Activated CD4-positive, alpha-beta T cell treated with anti-CD3 and anti-CD28 coated beads, Interleukin-2, amount 10 ng/mL, durations not matched to agents 7 days and 5 days (primary cell): ENCODE results near the gene PLA2G4A. TPM values are rescaled to one million over a fixed set of nuclear protein-coding genes. Genes with fewer than 3 reads are reported as not detected.

Source experiments
- CTCF ChIA-PET: fragments of 350-600 bp; sonication (Branson Sonifier 250); formaldehyde crosslinking; loops from one replicate; lab custom pipeline; 2021; ENCODE audit warnings: antibody characterized with exemption; lab: Charles Lee
- POLR2A ChIA-PET: fragments of 350-600 bp; sonication (Branson Sonifier 250); formaldehyde crosslinking; loops from one replicate; lab custom pipeline; 2021; ENCODE audit warnings: antibody characterized with exemption; lab: Charles Lee
- DNase-seq: peaks from one replicate; pipeline ENCODE4 v3.0.0-alpha.2; 2020
- H3K27ac Mint-ChIP-seq: one replicate; pipeline ENCODE4 v1.8.0; 2021; ENCODE audit warnings: mild to moderate bottlenecking, moderate library complexity, mixed read lengths
- H3K27me3 Mint-ChIP-seq: one replicate; pipeline ENCODE4 v1.8.0; 2021; ENCODE audit warnings: mixed read lengths
- H3K36me3 Mint-ChIP-seq: one replicate; pipeline ENCODE4 v1.8.0; 2021; ENCODE audit warnings: low read depth, mixed read lengths
- H3K4me1 Mint-ChIP-seq: one replicate; pipeline ENCODE4 v1.8.0; 2021; ENCODE audit warnings: mixed read lengths
- H3K4me3 Mint-ChIP-seq: one replicate; pipeline ENCODE4 v1.8.0; 2021; ENCODE audit warnings: mild to moderate bottlenecking, moderate library complexity, mixed read lengths
- H3K9me3 Mint-ChIP-seq: one replicate; pipeline ENCODE4 v1.8.0; 2021; ENCODE audit warnings: mixed read lengths
- total RNA-seq, 2 experiments: library from RNA; stranded (reverse); gene quantifications; one replicate each; pipeline ENCODE4 v1.2.3, GENCODE V29; 2021

The PLA2G4A gene
- total RNA-seq, 2 experiments from 2014 or later = not detected

GRCh38 chr1:186806477-186806876, 22.3 kb upstream of the PLA2G4A start:
- Mint-ChIP-seq H3K4me1 (no peaks in the 10 kb centered on the region), H3K27me3 (no peaks in the 10 kb centered on the region), H3K4me3 (no peak overlapping the region), H3K36me3 (no peaks in the 10 kb centered on the region), H3K9me3 (no peaks in the 10 kb centered on the region), H3K27ac (no peak overlapping the region)
- no peak for DNase-seq
- ChIA-PET POLR2A (no interaction called here), CTCF (interaction anchor here (0.6 kb wide), 1 partner anchor 200 kb away, joined by 3 read pairs; no protein-coding TSS in a partner anchor)

- H3K27me3 Mint-ChIP-seq = no peaks in the 10 kb centered on the region
- ChIA-PET CTCF (no interaction called here), POLR2A (no interaction called here)
- H3K9me3 Mint-ChIP-seq = no peaks in the 10 kb centered on the region
- no peak overlapping the region for H3K4me3 Mint-ChIP-seq
- no peaks in the 10 kb centered on the region for H3K4me1 Mint-ChIP-seq
- no peaks in the 10 kb centered on the region for H3K36me3 Mint-ChIP-seq
- no peak for DNase-seq
- no peak overlapping the region for H3K27ac Mint-ChIP-seq
These were observed 21.6 kb upstream of the PLA2G4A start for GRCh38 chr1:186807163-186807562.

GRCh38 chr1:186811892-186812291, 16.9 kb upstream of the PLA2G4A start:
- H3K9me3 Mint-ChIP-seq = no peaks in the 10 kb centered on the region
- H3K27ac Mint-ChIP-seq = no peak overlapping the region
- DNase-seq = no peak
- no peaks in the 10 kb centered on the region for H3K36me3 Mint-ChIP-seq
- no peaks in the 10 kb centered on the region for H3K27me3 Mint-ChIP-seq
- no peaks in the 10 kb centered on the region for H3K4me1 Mint-ChIP-seq
- POLR2A ChIA-PET = no interaction called here
- CTCF ChIA-PET = interaction anchor here (0.7 kb wide), 1 partner anchor 75 kb away, joined by 3 read pairs; no protein-coding TSS in a partner anchor
- H3K4me3 Mint-ChIP-seq = no peak overlapping the region

GRCh38 chr1:186812570-186812969, 16.2 kb upstream of the PLA2G4A start:
- Mint-ChIP-seq H3K27me3 (no peaks in the 10 kb centered on the region), H3K36me3 (no peaks in the 10 kb centered on the region), H3K9me3 (no peaks in the 10 kb centered on the region), H3K27ac (no peak overlapping the region), H3K4me3 (no peak overlapping the region), H3K4me1 (no peaks in the 10 kb centered on the region)
- no peak for DNase-seq
- ChIA-PET CTCF (no interaction called here), POLR2A (no interaction called here)

GRCh38 chr1:186813420-186813819, 15.3 kb upstream of the PLA2G4A start:
- no peaks in the 10 kb centered on the region for H3K9me3 Mint-ChIP-seq
- CTCF ChIA-PET = no interaction called here
- H3K4me3 Mint-ChIP-seq = no peak overlapping the region
- no peaks in the 10 kb centered on the region for H3K27me3 Mint-ChIP-seq
- DNase-seq = no peak
- H3K36me3 Mint-ChIP-seq = no peaks in the 10 kb centered on the region
- H3K4me1 Mint-ChIP-seq = no peaks in the 10 kb centered on the region
- no peak overlapping the region for H3K27ac Mint-ChIP-seq
- POLR2A ChIA-PET = interaction anchor here (0.5 kb wide), 1 partner anchor 406 kb away, joined by 3 read pairs; no protein-coding TSS in a partner anchor

- Mint-ChIP-seq H3K36me3 (no peaks in the 10 kb centered on the region), H3K4me1 (no peaks in the 10 kb centered on the region), H3K4me3 (no peak overlapping the region), H3K27me3 (peaks cover 5% of the 10 kb centered on the region), H3K9me3 (no peaks in the 10 kb centered on the region), H3K27ac (no peak overlapping the region)
- DNase-seq = no peak
- POLR2A ChIA-PET = no interaction called here
- CTCF ChIA-PET = no interaction called here
These were observed 9.6 kb upstream of the PLA2G4A start for GRCh38 chr1:186819126-186819525.

GRCh38 chr1:186819563-186819962, 9.2 kb upstream of the PLA2G4A start:
- Mint-ChIP-seq H3K27ac (no peak overlapping the region), H3K4me3 (no peak overlapping the region), H3K27me3 (peaks cover 6% of the 10 kb centered on the region), H3K4me1 (no peaks in the 10 kb centered on the region), H3K9me3 (no peaks in the 10 kb centered on the region), H3K36me3 (no peaks in the 10 kb centered on the region)
- ChIA-PET POLR2A (no interaction called here), CTCF (interaction anchor here (0.5 kb wide), 1 partner anchor 96 kb away, joined by 3 read pairs; no protein-coding TSS in a partner anchor)
- DNase-seq = no peak

GRCh38 chr1:186829686-186830587, 1.2 kb downstream of the PLA2G4A start:
- H3K9me3 Mint-ChIP-seq = no peaks in the 10 kb centered on the region
- H3K4me1 Mint-ChIP-seq = peaks cover 9% of the 10 kb centered on the region
- H3K27ac Mint-ChIP-seq = no peak overlapping the region
- H3K36me3 Mint-ChIP-seq = no peaks in the 10 kb centered on the region
- peaks cover 22% of the 10 kb centered on the region for H3K27me3 Mint-ChIP-seq
- ChIA-PET POLR2A (no interaction called here), CTCF (no interaction called here)
- DNase-seq = no peak
- no peak overlapping the region for H3K4me3 Mint-ChIP-seq

GRCh38 chr1:186831168-186831567, 2.4 kb downstream of the PLA2G4A start:
- peaks cover 9% of the 10 kb centered on the region for H3K4me1 Mint-ChIP-seq
- H3K36me3 Mint-ChIP-seq = no peaks in the 10 kb centered on the region
- H3K27ac Mint-ChIP-seq = no peak overlapping the region
- no peak for DNase-seq
- ChIA-PET CTCF (no interaction called here), POLR2A (no interaction called here)
- H3K4me3 Mint-ChIP-seq = no peak overlapping the region
- no peaks in the 10 kb centered on the region for H3K9me3 Mint-ChIP-seq
- H3K27me3 Mint-ChIP-seq = peaks cover 22% of the 10 kb centered on the region

GRCh38 chr1:186834399-186834958, 5.7 kb downstream of the PLA2G4A start:
- no peak overlapping the region for H3K4me3 Mint-ChIP-seq
- ChIA-PET POLR2A (no interaction called here), CTCF (no interaction called here)
- no peaks in the 10 kb centered on the region for H3K36me3 Mint-ChIP-seq
- no peak overlapping the region for H3K27ac Mint-ChIP-seq
- H3K9me3 Mint-ChIP-seq = no peaks in the 10 kb centered on the region
- H3K27me3 Mint-ChIP-seq = peaks cover 9% of the 10 kb centered on the region
- DNase-seq = no peak
- peaks cover 1% of the 10 kb centered on the region for H3K4me1 Mint-ChIP-seq

GRCh38 chr1:186835448-186835847, 6.7 kb downstream of the PLA2G4A start:
- POLR2A ChIA-PET = no interaction called here
- H3K4me1 Mint-ChIP-seq = no peaks in the 10 kb centered on the region
- no peaks in the 10 kb centered on the region for H3K9me3 Mint-ChIP-seq
- H3K4me3 Mint-ChIP-seq = no peak overlapping the region
- H3K36me3 Mint-ChIP-seq = no peaks in the 10 kb centered on the region
- DNase-seq = no peak
- CTCF ChIA-PET = no interaction called here
- H3K27ac Mint-ChIP-seq = no peak overlapping the region
- H3K27me3 Mint-ChIP-seq = peaks cover 5% of the 10 kb centered on the region

GRCh38 chr1:186837806-186838205, 9.1 kb downstream of the PLA2G4A start:
- Mint-ChIP-seq H3K4me1 (no peaks in the 10 kb centered on the region), H3K4me3 (no peak overlapping the region), H3K9me3 (no peaks in the 10 kb centered on the region), H3K27ac (no peak overlapping the region), H3K27me3 (peaks cover 3% of the 10 kb centered on the region), H3K36me3 (no peaks in the 10 kb centered on the region)
- ChIA-PET POLR2A (no interaction called here), CTCF (no interaction called here)
- no peak for DNase-seq

- ChIA-PET POLR2A (no interaction called here), CTCF (no interaction called here)
- no peaks in the 10 kb centered on the region for H3K36me3 Mint-ChIP-seq
- H3K4me1 Mint-ChIP-seq = no peaks in the 10 kb centered on the region
- H3K27ac Mint-ChIP-seq = no peak overlapping the region
- H3K27me3 Mint-ChIP-seq = peaks cover 3% of the 10 kb centered on the region
- no peaks in the 10 kb centered on the region for H3K9me3 Mint-ChIP-seq
- no peak for DNase-seq
- no peak overlapping the region for H3K4me3 Mint-ChIP-seq
These were observed 9.8 kb downstream of the PLA2G4A start for GRCh38 chr1:186838380-186839040.
